GM21619 (cell line): Measurements from ENCODE around the gene SSR1.
"Not testable (repeated sequence)": the region's sequence is repeated elsewhere in the genome, so short reads cannot be mapped to it uniquely, and the experiment has no call there.

ENCODE experiments used
- ATAC-seq: cut with Tn5 transposase; IDR thresholded peaks from one replicate; pipeline ENCODE4 v1.9.1; 2021; ENCODE audit not compliant: unreplicated experiment

The SSR1 gene

DNA sequence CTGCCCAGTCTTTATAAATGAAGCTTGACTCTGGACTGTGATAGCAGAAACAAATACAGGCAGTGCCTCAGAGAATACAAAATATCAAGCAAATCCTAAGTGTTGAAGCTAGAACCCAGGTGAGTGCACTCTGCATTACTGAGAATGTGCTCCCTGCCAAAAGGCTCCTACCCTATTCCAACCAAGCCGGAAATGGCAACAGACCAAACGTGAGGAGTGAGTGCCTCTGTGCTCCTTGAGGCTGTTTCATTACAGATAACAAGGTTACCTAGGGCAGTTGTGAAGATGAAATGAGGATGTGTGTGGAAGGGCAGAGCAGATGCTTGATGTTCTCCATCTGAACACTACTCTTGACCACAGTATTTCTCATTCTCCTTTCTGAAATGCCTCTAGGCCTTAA is 29.3 kb downstream of the SSR1 start:
- no peak for ATAC-seq

DNA sequence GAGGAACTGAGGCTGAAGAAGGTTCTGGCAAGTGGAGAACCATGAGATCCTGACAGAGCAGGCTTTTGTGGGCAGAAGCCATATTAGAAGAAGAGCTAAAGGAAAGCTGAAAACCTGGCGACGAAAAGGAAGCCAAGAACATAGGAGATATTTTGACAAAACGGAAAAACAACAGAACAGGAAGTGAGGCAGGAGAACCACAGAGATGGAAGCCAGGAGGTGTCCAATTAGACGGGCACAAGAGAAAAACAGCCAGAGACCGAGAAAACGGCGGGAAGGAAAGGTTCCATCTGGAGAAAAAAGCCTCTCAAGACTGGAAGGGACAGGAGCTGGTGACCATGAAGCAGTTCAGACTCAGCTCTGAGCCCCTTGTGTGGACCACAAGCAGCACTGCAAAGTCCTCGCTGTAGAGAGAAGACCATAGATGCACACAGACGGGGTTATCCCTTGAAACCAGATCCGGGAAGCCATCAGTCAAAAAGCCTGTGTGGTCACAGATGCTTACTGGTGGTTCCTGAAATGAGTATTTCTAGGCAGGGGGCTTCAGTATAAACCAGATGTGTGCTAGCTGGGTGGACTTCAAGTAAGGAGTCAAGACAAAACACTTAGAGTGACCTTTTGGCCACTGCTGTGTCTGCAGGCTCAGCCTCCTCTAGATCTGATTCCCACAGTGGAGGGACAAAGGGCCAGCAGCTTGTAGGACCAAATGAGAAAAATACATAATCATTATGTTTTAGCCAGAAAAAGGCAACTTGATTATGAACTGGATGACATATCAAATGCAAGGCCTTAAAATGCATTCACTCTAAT is 30.7 kb downstream of the SSR1 start:
- no peak for ATAC-seq

DNA sequence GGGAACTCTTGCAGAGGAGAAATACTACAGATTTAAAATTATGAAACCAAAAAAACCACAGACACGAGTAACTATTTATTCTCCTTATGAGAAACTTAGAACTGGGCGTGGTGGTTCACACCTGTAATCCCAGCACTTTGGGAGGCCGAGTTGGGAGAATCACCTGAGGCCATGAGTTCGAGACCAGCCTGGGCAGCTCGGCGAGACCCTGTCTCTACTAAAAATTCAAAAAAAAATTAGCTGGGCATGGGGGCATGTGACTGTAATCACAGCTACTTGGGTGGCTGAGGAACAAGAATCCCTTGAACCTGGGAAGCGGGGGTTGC is 36.8 kb downstream of the SSR1 start:
- ATAC-seq = no peak

DNA sequence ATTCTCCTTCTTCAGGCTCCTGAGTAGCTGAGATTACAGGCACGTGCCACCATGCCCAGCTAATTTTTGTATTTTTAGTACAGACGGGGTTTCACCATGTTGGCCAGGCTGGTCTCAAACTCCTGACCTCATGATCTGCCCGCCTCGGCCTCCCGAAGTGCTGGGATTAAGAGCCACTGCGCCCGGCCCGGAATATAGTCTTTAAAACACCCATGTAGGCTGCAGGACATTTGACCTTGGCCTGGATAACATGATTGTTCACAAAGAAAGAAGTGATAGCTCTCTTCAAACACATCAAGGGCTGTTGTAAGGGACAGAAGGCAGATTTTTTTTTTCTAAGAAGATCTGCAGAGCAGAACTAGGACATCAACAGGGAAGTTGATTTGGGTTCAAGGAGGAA is 38.5 kb downstream of the SSR1 start:
- not testable (repeated sequence) for ATAC-seq

DNA sequence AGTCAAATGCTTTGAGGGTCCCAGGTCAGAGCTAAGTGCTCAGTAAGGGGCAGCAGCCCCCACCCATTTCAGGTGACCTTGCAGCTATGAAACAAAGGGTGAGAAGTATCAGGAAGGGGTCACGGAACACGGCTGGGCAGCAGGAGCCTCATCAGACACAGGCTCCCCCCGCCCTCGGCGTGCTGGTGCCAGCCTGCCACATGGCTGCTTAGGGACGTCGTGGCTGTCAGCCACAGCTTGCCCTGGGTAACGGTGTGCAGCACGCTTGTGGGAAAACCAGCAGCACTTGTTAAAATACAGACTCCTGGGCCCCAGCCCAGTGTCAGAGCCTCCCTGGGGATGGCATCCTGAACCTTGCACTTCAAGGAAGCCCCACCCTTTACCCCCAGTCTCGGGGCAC is 39.3 kb downstream of the SSR1 start:
- ATAC-seq = no peak

DNA sequence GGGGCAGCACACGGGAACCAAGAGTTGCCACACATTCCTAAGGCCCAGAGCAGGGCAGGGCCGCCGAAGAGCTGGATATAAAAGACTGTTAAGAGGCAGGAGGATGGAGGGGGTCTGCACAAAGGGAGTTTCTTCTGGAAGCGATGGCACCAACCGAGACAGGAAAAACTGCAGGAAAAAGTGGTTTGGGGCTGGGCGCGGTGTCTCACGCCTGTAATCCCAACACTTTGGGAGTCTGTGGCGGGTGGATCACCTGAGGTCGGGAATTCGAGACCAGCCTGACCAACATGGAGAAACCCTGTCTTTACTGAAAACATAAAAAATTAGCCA is 41.8 kb downstream of the SSR1 start:
- no peak for ATAC-seq

DNA sequence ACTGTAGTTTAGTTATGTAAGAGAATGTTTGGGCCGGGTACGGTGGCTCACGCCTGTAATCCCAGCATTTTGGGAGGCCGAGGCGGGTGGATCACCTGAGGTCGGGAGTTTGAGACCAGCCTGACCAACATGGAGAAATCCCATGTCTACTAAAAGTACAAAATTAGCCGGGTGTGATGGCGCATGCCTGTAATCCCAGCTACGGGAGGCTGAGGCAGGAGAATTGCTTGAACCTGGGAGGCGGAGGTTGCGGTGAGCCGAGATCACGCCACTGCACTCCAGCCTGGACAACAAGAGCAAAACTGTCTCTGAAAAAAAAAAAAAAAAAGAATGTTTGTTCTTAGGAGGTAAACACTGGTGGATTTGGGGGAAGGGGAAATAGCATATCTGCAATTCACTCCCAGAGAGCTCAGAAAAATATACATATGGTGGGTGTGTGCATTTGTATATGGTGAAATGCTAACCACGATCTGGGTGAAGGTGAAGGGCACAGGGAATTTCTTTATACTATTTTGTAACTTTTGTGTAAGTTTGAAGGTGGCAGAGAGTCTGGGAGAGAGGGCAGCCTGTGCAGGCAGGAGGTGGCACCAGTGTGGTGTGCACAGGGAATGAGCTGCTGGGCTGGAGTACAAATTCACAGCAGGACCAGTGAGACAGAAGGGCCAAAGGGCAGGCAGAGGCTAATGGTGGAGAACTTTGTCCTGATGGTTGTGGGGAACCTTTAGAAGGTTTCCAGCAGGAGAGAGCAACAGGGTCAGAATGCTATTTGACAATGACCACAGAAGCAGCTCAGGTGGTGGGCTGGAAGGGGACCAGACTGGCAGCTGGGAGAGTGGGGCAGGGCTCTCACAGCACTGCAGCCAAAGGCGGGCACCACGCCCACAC is 42.4 kb downstream of the SSR1 start:
- ATAC-seq = no peak

DNA sequence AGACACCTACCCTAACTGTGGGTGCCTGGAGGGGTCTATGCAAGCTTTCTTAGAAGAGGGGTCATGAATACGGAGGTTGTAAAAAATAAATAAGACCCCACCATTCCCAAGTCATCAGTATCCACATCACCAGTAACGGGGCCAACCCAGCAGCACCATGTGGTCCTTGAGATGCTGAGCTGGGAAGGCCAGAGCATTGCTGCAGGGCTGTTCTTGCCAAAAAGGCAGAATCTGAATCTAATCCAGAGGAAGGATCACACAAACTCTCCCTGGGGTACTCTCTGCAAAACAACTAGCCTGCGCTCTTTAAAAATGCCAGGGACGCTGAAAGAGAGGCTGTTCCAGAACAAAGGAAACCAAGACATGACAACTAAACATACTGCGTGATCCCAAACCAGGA is 43.2 kb downstream of the SSR1 start:
- no peak for ATAC-seq

DNA sequence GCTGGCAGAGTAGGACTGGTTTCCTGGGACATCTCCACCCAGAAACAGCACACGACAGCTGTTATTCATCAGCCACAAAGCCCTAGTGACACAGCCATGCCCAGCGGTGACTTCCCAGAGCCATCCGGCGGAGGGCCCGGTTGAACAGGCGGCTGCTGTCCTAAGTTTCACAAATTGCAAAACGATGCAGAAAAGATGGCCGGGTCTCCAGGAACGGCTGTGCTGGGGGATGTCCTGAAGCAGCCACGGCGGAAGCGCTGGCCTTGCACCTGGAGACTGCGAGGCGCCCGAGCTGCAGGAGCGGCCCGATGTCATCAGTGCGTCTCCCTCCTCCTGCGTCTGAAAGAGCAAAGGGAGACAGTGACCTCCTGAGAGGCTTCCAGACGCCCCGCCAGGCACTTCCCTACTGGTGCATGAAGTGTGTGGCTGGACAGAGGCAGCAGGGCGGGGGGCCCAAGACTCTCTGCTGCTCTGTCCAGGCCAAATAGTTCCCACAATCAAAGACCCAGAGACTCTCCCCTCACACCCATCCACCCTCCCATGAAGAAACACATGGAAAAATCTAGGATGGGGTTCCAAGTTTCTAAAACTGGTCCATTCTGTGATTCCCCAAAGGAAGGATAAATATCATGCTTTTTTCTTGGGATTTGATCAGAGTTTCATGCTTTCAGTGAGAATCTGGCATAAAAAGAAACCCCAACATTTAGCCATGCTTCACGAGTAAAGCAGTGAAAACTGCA is 44.0 kb downstream of the SSR1 start:
- no peak for ATAC-seq

DNA sequence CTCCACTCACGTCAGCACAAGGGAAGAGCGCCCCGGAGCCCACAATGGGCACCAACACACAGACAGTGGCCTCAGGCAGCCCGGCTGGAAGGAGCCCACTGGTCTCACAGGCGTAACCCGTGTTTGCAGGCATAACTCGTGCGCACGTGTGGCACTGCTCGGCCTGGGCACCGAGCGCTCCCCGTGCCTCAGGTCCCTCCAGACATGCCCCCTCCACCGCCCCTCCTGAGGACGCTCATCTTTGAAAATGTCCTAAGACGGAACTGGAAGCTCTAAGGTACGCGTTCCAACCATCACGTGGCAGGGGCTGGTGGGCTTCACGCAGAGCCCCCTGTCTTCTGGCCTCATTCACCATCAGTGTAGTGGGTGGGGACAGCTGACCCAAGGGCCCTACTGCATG is 44.6 kb downstream of the SSR1 start:
- ATAC-seq = no peak

DNA sequence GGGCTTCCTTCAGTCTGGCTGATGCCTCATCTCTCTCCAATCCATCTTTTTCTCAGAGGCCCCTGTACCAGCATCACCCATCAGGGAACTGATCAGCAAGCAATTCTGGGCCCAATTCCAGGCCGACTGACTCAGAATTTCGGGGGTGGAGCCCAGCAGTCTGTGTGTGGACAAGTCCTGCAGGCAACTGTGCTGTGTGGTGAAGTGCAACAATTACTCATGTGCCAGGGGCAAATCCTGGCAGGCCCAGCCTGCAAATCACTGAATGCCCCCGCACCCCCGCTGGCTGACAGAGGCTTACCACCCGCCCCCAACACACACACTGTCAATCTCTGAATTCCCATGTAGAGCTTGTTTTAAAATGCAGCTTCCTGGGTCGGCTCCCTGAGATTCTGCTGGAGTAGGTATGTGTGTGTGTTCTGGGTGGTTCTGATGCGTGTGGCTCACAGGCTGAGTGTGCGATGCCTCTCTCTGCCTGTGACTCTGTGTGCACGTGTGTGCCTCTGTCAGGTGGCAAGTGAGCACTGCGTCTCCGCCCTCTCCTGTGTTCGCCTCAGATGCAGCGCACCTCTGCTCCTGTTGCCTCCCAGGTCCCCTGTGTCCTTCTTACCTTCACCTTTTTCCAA is 45.4 kb downstream of the SSR1 start:
- ATAC-seq = no peak

DNA sequence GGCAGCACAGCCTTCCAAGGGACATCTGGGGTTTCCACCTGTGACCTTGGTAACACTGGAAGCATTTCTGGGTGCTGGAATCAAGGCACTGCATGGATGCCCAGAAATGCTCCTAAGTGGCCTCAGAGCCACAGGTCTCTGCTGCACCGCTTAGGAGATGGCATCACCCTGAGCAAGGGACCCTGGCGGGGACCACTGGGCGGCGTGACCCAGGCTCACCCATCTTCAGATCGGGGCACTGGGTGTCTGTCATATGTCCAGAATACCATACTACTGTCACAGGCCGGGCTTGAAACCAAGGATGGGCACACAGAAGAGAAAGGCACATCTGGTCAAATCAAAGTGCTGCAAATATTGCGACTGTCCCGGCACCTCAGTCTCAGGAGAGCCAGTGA is 45.9 kb downstream of the SSR1 start:
- ATAC-seq = no peak

DNA sequence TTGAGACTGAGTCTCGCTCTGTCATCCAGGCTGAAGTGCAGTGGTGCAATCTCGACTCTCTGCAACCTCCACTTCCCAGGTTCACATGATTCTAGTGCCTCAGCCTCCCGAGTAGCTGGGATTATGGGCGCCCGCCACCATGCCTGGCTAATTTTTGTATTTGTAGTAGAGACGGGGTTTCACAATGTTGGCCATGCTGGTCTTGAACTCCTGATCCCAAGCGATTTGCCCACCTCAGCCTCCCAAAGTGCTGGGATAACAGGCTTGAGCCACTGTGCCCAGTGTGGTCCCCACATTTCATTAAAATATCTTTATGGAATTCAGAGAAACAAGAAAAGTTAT is 47.6 kb downstream of the SSR1 start:
- not testable (repeated sequence) for ATAC-seq

DNA sequence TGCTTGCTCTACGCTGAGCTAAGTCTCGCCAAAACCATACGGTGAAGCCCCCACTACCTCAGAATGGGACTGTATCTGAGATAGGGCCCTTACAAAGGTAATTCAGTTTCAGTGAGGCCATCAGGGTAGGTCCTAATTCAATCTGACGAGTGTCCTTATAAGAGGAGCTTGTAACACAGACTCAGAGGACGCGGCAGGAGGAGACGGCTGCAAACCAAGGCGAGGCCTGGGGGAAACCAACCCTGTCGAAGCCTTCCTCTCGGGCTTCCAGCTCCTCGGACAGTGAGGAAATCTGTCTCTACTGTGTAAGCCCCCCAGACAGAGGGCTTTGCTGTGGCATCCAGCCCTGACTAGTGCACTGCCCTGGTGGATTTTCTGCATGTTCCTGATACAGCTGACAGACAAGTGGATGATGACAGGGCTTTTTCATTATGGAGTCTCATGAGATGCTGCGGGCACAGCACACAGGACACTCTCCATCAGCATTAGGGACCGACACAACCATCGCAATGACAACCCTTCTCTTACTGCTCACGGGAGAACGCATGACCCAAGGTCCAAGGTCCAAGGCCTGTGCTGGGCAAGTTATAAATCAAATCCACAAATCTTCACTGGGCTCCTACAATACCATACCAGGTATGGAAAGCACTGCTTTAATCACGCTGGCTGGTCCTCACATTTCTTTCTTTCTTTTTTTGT is 48.2 kb downstream of the SSR1 start:
- no peak for ATAC-seq

DNA sequence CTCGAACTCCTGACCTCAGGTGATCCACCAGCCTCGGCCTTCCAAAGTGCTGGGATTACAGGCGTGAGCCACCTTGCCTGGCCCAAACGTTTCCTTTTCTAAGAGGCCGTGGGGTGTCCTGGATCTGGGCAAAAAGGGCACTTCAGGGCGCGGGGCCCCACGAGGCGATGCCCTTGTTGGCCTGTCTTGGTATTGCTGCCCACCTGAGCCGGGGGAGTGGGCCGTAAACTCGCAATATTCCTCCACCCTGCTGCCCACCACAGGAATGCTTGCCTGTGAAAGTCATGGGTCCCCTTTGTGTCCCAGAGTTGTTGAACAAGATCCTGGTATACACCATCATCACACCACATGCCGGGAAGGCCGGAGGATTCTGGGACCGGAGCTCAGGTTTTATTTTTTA is 49.0 kb downstream of the SSR1 start:
- ATAC-seq = no peak

DNA sequence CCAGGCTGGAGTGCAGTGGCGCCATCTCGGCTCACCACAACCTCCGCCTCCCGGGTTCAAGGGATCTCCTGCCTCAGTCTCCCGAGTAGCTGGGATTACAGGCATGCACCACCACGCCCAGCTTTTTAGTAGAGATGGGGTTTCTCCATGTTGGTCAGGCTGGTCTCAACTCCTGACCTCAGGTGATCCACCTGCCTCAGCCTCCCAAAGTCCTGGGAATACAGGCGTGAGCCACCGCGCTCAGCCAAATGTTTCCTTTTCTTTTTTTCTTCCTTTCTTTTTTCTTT is 49.5 kb downstream of the SSR1 start:
- ATAC-seq = not testable (repeated sequence)

DNA sequence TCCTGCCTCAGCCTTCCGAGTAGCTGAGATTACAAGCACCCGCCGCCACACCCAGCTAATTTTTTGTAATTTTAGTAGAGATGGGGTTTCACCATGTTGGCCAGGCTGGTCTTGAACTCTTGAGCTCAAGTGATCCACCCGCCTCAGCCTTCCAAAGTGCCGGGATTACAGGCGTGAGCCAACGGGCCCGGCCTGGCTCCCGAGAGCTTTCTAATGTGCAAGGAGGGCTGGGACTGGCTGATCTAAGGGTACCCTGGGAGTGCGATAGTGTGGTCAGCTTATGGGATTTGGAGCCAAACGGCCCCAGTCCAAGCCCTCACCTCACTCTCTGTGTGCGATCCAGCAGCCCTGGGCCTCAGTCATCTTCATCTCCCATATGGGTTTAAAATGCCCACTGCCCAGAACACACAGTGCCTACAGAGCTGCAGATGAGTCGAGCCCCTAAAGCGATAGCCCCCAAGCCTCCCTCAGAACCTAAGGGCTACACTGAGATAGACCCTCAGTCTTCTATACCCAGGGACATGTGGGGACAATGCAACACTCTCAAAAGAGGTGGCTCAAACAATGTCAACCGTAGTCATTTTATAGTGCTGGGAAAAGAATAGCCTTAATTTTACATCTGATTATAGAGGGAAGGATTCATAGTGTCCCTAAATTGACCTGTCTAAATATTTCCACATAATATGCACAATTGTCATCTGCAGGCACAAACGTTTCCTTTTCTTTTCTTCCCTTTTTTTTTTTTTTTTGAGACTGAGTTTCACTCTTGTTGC is 50.1 kb downstream of the SSR1 start:
- no peak for ATAC-seq

DNA sequence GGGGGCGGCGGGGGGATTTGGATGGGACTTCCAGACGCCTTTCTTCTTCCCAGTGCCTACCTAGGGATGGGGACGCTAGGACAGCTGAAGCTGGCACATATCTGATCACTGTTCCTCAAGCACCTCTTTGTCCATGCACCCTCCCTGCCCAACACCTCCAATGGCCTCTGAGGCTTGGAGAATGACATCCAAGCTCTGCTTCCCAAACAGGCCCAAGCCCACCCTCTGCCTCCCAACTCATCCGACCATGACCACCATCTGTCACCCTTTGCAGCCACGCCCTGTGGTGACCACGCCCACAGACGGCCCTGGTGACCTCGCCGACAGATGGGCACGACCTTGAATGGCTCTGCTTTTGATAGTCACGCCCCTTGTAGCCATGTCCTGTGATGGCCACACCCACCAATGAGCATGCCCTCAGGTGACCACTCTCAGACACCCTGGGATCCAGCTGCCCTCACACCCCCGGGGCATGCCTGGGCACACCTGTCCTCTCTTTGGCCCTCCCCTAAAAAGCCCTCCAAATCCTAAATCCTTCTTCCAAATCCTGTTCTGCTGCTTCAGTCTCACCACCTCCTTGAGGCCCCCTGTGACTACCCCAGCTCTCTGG is 51.0 kb downstream of the SSR1 start:
- no peak for ATAC-seq

DNA sequence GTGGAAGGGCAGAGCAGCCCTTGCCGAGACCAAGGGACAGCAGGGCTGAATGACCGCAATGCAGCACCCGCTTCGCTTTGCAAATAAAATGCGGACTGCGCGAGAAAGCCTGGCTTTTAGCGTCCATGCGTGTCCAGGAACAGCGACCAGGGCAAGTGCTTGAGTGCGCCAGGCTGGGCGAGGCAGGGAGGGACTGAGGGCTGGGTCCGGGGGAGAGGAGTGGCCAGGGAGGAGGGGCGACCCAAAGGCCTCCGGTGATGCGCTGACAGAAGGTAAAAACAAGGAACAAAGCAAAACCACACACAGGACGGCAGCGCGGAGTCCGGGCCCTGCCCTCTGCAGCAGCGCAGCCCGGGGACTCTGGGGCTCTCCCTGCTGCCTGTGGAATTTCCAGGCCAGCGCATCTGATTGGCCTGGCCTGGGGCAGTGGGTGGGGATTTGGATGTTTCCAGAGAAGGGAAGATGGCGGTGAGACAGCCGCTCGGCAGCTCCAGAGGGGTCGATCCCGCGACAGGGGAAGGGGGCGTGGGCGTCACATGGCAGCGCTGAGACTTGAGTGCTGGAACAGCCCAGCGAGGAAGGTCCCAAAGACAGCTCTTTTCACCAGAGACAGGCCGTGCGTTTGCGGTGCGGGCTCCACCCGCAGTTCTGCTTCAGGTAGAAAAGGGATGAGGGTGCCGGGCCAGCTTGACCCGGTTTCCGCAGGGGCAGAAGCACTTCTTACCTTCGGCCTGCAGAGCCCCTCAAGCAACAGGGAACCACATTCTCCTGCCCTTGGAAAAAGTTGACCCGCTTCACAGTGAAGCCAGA is 51.8 kb downstream of the SSR1 start:
- ATAC-seq = peak; percentile 78
